ENCODE measurements around the gene RELT.

DNA sequence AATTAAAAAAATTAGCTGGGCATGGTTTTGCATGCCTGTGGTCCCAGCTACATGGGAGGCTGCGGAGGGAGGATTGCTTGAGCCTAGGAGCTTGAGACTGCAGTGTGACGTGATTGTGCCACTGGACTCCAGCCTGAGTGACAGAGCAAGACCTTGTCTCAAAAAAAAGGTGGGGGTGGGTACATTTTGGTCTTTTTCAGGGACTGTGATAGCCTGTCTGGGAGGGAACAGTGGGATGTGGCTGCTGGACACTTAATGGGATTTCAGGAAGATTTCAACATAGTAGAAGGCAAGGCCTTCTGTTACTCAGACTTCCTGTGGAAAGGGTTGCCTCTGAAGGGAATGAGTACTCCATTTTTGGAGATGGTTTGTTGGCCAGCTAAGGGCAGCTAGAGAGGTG, 40.6 kb downstream of the RELT start:
- TF ChIP-seq FOS (IDR thresholded peaks at IDR 0.05; ENCODE audit: extremely low read depth, insufficient read length) (no peak), IRF2 (CRISPR knock-in tag; IDR thresholded peaks at IDR 0.05) (no peak)

Measured in K562 (cell line).